Measurements from ENCODE around the gene IVL. TPM values are rescaled to one million over a fixed set of nuclear protein-coding genes. Genes with fewer than 3 reads are reported as not detected.

The IVL gene
- total RNA-seq, 1 donor from 2014 or later, result 0.24 TPM

DNA sequence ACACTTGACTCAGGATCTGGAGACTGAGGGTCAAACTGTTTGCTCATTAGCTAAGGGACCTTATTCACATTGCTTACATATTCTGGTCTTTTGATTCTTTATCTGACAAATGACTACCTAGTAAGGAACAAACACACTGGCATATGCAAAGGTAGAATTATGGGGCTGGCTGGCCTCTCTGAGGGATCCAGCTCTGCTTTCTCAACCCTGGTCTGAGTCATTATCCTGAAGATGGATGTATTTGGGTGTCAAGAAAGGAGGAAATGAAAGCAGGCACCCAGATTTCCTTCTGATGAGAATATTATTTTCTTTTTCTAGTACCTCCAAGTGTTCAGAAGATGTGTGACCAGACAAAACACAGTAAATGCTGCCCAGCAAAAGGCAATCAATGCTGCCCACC is 24.3 kb upstream of the IVL start:
- TF ChIP-seq CTCF (IDR thresholded peaks at IDR 0.05), result no peak
- DNase-seq (no peak), ATAC-seq (no peak)
- no peaks in the 10 kb centered on the region for H3K9me3 ChIP-seq
- H3K27me3 ChIP-seq (ENCODE audit: low read depth), result no peaks in the 10 kb centered on the region
- H3K4me1 ChIP-seq, result no peaks in the 10 kb centered on the region
- intact Hi-C loops (cut with DNase I), result no loop called here
- no peak overlapping the region for H3K27ac ChIP-seq
- no peaks in the 10 kb centered on the region for H3K36me3 ChIP-seq
- no peak overlapping the region for H3K4me3 ChIP-seq

GRCh38 chr1:152884506-152884905 is 23.8 kb upstream of the IVL start:
- Histone ChIP-seq H3K4me3 (no peak overlapping the region), H3K4me1 (no peaks in the 10 kb centered on the region), H3K27me3 (ENCODE audit: low read depth) (no peaks in the 10 kb centered on the region), H3K36me3 (no peaks in the 10 kb centered on the region), H3K27ac (no peak overlapping the region), H3K9me3 (no peaks in the 10 kb centered on the region)
- DNase-seq (no peak), ATAC-seq (no peak)
- no peak for TF ChIP-seq CTCF (IDR thresholded peaks at IDR 0.05)
- intact Hi-C loops (cut with DNase I), result no loop called here

GRCh38 chr1:152884966-152885624 is 23.3 kb upstream of the IVL start:
- Histone ChIP-seq H3K27me3 (ENCODE audit: low read depth) (no peaks in the 10 kb centered on the region), H3K27ac (no peak overlapping the region), H3K9me3 (no peaks in the 10 kb centered on the region), H3K4me1 (no peaks in the 10 kb centered on the region), H3K36me3 (no peaks in the 10 kb centered on the region), H3K4me3 (no peak overlapping the region)
- ATAC-seq (no peak), DNase-seq (no peak)
- intact Hi-C loops (cut with DNase I), result no loop called here
- TF ChIP-seq CTCF (IDR thresholded peaks at IDR 0.05), result no peak

- intact Hi-C loops (cut with DNase I), result no loop called here
- Histone ChIP-seq H3K4me3 (no peak overlapping the region), H3K27ac (no peak overlapping the region), H3K9me3 (no peaks in the 10 kb centered on the region), H3K4me1 (no peaks in the 10 kb centered on the region), H3K36me3 (no peaks in the 10 kb centered on the region), H3K27me3 (ENCODE audit: low read depth) (no peaks in the 10 kb centered on the region)
- no peak for TF ChIP-seq CTCF (IDR thresholded peaks at IDR 0.05)
- DNase-seq (no peak), ATAC-seq (no peak)
Observed at GRCh38 chr1:152886085-152886484, 22.3 kb upstream of the IVL start.

DNA sequence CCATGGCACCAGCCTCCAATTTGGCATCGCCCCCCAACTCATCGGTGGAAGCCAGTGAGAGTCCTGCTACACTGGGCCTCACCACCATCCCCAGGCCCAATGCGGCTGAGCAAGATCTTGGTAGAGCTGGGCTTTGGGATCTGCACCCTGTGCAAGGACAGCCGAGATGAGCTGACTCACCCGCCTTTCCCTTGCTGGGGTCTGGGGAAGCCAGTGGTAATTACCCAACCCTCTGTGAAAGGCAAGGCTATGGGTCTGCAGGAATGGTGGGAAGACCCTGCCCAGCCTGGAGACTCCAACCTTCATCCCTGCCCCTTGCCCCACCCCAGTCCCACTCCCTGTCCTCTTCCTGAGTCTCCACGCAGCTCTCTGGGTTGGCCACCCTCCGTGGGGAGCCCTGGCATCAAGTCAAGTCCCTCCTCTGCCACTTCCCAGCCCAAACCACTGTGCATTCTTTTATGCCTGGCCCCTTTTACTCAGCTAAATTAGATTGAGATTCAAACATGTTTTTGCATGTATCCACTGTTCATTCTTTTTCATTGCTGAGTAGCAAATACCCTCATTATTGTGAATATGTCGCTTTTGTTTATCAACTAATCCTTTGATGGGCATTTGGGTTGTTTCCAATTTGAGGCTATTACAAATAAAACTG is 21.5 kb upstream of the IVL start:
- ATAC-seq (no peak), DNase-seq (no peak)
- no peaks in the 10 kb centered on the region for H3K27me3 ChIP-seq (ENCODE audit: low read depth)
- no peaks in the 10 kb centered on the region for H3K4me1 ChIP-seq
- no peaks in the 10 kb centered on the region for H3K9me3 ChIP-seq
- no peak for TF ChIP-seq CTCF (IDR thresholded peaks at IDR 0.05)
- no peaks in the 10 kb centered on the region for H3K36me3 ChIP-seq
- no peak overlapping the region for H3K27ac ChIP-seq
- intact Hi-C loops (cut with DNase I), result no loop called here
- no peak overlapping the region for H3K4me3 ChIP-seq
